ENCODE data around the gene TUBGCP3.
"Not testable (repeated sequence)": the region's sequence is repeated elsewhere in the genome, so short reads cannot be mapped to it uniquely, and the experiment has no call there.

Gene TUBGCP3

GRCh38 chr13:112587764-112588489 is at the start of gene TUBGCP3:
TSS of gene TUBGCP3 (minus strand) at chr13:112588153. CDS start at chr13:112587980, 173 bp downstream.
- in situ Hi-C loops (cut with MboI; ENCODE audit: low sequenced_read_pairs): no loop called here

- in situ Hi-C loops (cut with MboI; ENCODE audit: low sequenced_read_pairs): no loop called here
Observed at GRCh38 chr13:112637017-112637801, 49.3 kb upstream of the TUBGCP3 start.

GRCh38 chr13:112636401-112636975 is 48.5 kb upstream of the TUBGCP3 start:
- in situ Hi-C loops (cut with MboI; ENCODE audit: low sequenced_read_pairs): no loop called here

GRCh38 chr13:112635323-112635722 is 47.4 kb upstream of the TUBGCP3 start:
- in situ Hi-C loops (cut with MboI; ENCODE audit: low sequenced_read_pairs): no loop called here

- in situ Hi-C loops (cut with MboI; ENCODE audit: low sequenced_read_pairs): no loop called here
Observed at GRCh38 chr13:112634102-112634501, 46.1 kb upstream of the TUBGCP3 start.

GRCh38 chr13:112630226-112630625 is 42.3 kb upstream of the TUBGCP3 start:
- in situ Hi-C loops (cut with MboI; ENCODE audit: low sequenced_read_pairs): not testable (repeated sequence)

GRCh38 chr13:112629161-112629560 is 41.2 kb upstream of the TUBGCP3 start:
- in situ Hi-C loops (cut with MboI; ENCODE audit: low sequenced_read_pairs): no loop called here

- in situ Hi-C loops (cut with MboI; ENCODE audit: low sequenced_read_pairs): not testable (repeated sequence)
Observed at GRCh38 chr13:112627613-112628012, 39.7 kb upstream of the TUBGCP3 start.

GRCh38 chr13:112627161-112627560 is 39.2 kb upstream of the TUBGCP3 start:
- in situ Hi-C loops (cut with MboI; ENCODE audit: low sequenced_read_pairs): no loop called here

- in situ Hi-C loops (cut with MboI; ENCODE audit: low sequenced_read_pairs): no loop called here
Observed at GRCh38 chr13:112626761-112627160, 38.8 kb upstream of the TUBGCP3 start.

- in situ Hi-C loops (cut with MboI; ENCODE audit: low sequenced_read_pairs): no loop called here
Observed at GRCh38 chr13:112626124-112626523, 38.2 kb upstream of the TUBGCP3 start.

GRCh38 chr13:112625698-112626097 is 37.7 kb upstream of the TUBGCP3 start:
- in situ Hi-C loops (cut with MboI; ENCODE audit: low sequenced_read_pairs): no loop called here

- in situ Hi-C loops (cut with MboI; ENCODE audit: low sequenced_read_pairs): no loop called here
Observed at GRCh38 chr13:112624602-112625430, 36.9 kb upstream of the TUBGCP3 start.

- in situ Hi-C loops (cut with MboI; ENCODE audit: low sequenced_read_pairs): no loop called here
Observed at GRCh38 chr13:112624040-112624439, 36.1 kb upstream of the TUBGCP3 start.

- in situ Hi-C loops (cut with MboI; ENCODE audit: low sequenced_read_pairs): no loop called here
Observed at GRCh38 chr13:112623051-112623711, 35.2 kb upstream of the TUBGCP3 start.

- in situ Hi-C loops (cut with MboI; ENCODE audit: low sequenced_read_pairs): no loop called here
Observed at GRCh38 chr13:112622375-112622774, 34.4 kb upstream of the TUBGCP3 start.

- in situ Hi-C loops (cut with MboI; ENCODE audit: low sequenced_read_pairs): no loop called here
Observed at GRCh38 chr13:112619730-112620631, 32.0 kb upstream of the TUBGCP3 start.

- in situ Hi-C loops (cut with MboI; ENCODE audit: low sequenced_read_pairs): no loop called here
Observed at GRCh38 chr13:112618501-112618900, 30.5 kb upstream of the TUBGCP3 start.

- in situ Hi-C loops (cut with MboI; ENCODE audit: low sequenced_read_pairs): no loop called here
Observed at GRCh38 chr13:112617754-112618375, 29.9 kb upstream of the TUBGCP3 start.
